ENCODE data around the gene LIPN.

Gene LIPN

GRCh38 chr10:88827671-88828070 is 67.9 kb downstream of the LIPN start:
- H3K36me3 ChIP-seq (ENCODE audit: control insufficient read depth, low read length): no peaks in the 10 kb centered on the region

GRCh38 chr10:88828310-88828709 is 68.5 kb downstream of the LIPN start:
- H3K4me1 ChIP-seq (ENCODE audit: control insufficient read depth, low read length): peaks cover 6% of the 10 kb centered on the region; the same call in 1 of the 2 replicates
- H3K9me2 ChIP-seq (replicated peaks; ENCODE audit: control insufficient read depth, low read length): no peaks in the 10 kb centered on the region
- no peaks in the 10 kb centered on the region for H3K79me2 ChIP-seq (ENCODE audit: control insufficient read depth, low read length)
- no peak for TF ChIP-seq CTCF (IDR thresholded peaks at IDR 0.05; ENCODE audit: low read depth, low read length, poor library complexity, severe bottlenecking)
- TF ChIP-seq EZH2phosphoT487 (IDR thresholded peaks at IDR 0.05; ENCODE audit: borderline replicate concordance, low read length): no peak
- peaks cover 17% of the 10 kb centered on the region for H3K27me3 ChIP-seq (ENCODE audit: control insufficient read depth, low read length)
- H3K4me2 ChIP-seq (ENCODE audit: low read length): no peak overlapping the region
- no peak overlapping the region for H3K4me3 ChIP-seq (ENCODE audit: low read length)
- no peaks in the 10 kb centered on the region for H4K20me1 ChIP-seq (ENCODE audit: control insufficient read depth, insufficient read depth, low read depth, low read length)
- H3K9me3 ChIP-seq (ENCODE audit: control insufficient read depth, insufficient read depth, low read length): no peaks in the 10 kb centered on the region
- H3K27ac ChIP-seq (ENCODE audit: low read depth, low read length): no peak overlapping the region
- H3K36me3 ChIP-seq (ENCODE audit: control insufficient read depth, low read length): no peaks in the 10 kb centered on the region
- no peaks in the 10 kb centered on the region for H3F3A ChIP-seq (ENCODE audit: control insufficient read depth, insufficient read depth)

More at GRCh38 chr10:88827671-88828070, 67.9 kb downstream of the LIPN start:
- H3K27me3 ChIP-seq (ENCODE audit: control insufficient read depth, low read length): peaks cover 17% of the 10 kb centered on the region
- peaks cover under 1% of the 10 kb centered on the region; the same call in 1 of the 2 replicates for H3K4me1 ChIP-seq (ENCODE audit: control insufficient read depth, low read length)
- H4K20me1 ChIP-seq (ENCODE audit: control insufficient read depth, insufficient read depth, low read depth, low read length): no peaks in the 10 kb centered on the region
- H3K4me3 ChIP-seq (ENCODE audit: low read length): no peak overlapping the region
- no peak overlapping the region for H3K4me2 ChIP-seq (ENCODE audit: low read length)
- no peak overlapping the region for H3K27ac ChIP-seq (ENCODE audit: low read depth, low read length)
- no peaks in the 10 kb centered on the region for H3K9me3 ChIP-seq (ENCODE audit: control insufficient read depth, insufficient read depth, low read length)
- H3F3A ChIP-seq (ENCODE audit: control insufficient read depth, insufficient read depth): no peaks in the 10 kb centered on the region
- TF ChIP-seq CTCF (IDR thresholded peaks at IDR 0.05; ENCODE audit: low read depth, low read length, poor library complexity, severe bottlenecking): no peak
- no peak for TF ChIP-seq EZH2phosphoT487 (IDR thresholded peaks at IDR 0.05; ENCODE audit: borderline replicate concordance, low read length)
- H3K79me2 ChIP-seq (ENCODE audit: control insufficient read depth, low read length): no peaks in the 10 kb centered on the region
- no peaks in the 10 kb centered on the region for H3K9me2 ChIP-seq (replicated peaks; ENCODE audit: control insufficient read depth, low read length)
